ENCODE measurements around the gene GPR45. TPM values are rescaled to one million over a fixed set of nuclear protein-coding genes. Genes with fewer than 3 reads are reported as not detected.

Gene GPR45
- total RNA-seq (2021) (not detected in 2 replicates), Bru-seq, nascent RNA (not detected), BruChase-seq, experiment 1, labeled RNA remaining after a 2-hour chase (not detected), BruChase-seq, experiment 2, labeled RNA remaining after a 6-hour chase (not detected)
- long read RNA-seq, result 0 reads

DNA sequence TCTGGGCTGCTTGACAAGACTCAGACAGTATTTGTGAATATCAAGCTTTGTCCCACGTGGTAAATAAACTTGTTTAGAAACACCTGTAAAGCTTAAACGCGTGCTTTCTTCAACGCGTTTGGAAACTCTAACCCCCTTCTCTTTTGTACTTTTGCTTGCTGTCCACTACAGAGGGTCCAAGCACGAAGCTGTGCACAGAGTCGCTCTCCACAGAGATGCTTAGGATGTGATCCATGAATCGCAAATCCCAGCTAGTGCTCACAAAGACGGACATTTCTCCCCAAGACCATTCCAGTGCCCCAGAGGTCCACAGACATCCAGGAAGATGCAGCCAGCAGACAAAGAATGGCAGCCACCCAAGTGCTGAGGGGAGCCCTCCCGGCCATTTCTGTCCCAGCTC lies at the start of gene GPR45:
TSS of gene GPR45 (plus strand) at position 301 of the 400 bp plus-strand sequence. CDS start 116 bp downstream, outside the sequence.
- no TSS peak for BruUV-seq (replicated peaks)
- POLR2A ChIA-PET (ENCODE audit: low non-redundant PET), result no interaction called here
- Histone ChIP-seq H3K27me3 (replicated peaks; ENCODE audit: insufficient read depth, low read depth, low read length, poor library complexity) (no peaks in the 10 kb centered on the region), H3K9me3 (ENCODE audit: low read depth, low read length, poor library complexity, severe bottlenecking) (no peaks in the 10 kb centered on the region), H3K27ac (ENCODE audit: low read depth, low read length, poor library complexity, severe bottlenecking) (no peak within 1 kb of the TSS), H3K4me1 (ENCODE audit: insufficient read depth, low read length, poor library complexity, severe bottlenecking) (no peaks in the 10 kb centered on the region), H3K36me3 (ENCODE audit: insufficient read depth, low read length, poor library complexity, severe bottlenecking) (no peaks in the 10 kb centered on the region), H3K4me3 (ENCODE audit: low read depth, low read length, poor library complexity, severe bottlenecking) (no peak within 1 kb of the TSS)
- CTCF ChIA-PET, result no interaction called here
- TF ChIP-seq EZH2 (IDR thresholded peaks at IDR 0.05; ENCODE audit: borderline replicate concordance, low read depth, low read length, poor library complexity, severe bottlenecking) (no peak), CTCF (conservative IDR thresholded peaks at IDR 0.05; ENCODE audit: low read depth, low read length) (no peak)
- intact Hi-C loops (cut with micrococcal nuclease; ENCODE audit: unreplicated experiment), result no loop called here
- no peak for DNase-seq (ENCODE audit: low spot score)

- H3K36me3 ChIP-seq (ENCODE audit: insufficient read depth, low read length, poor library complexity, severe bottlenecking), result no peaks in the 10 kb centered on the region
- intact Hi-C loops (cut with micrococcal nuclease; ENCODE audit: unreplicated experiment), result no loop called here
- peaks cover 19% of the 10 kb centered on the region for H3K27me3 ChIP-seq (replicated peaks; ENCODE audit: insufficient read depth, low read depth, low read length, poor library complexity)
- no peak for TF ChIP-seq EZH2 (IDR thresholded peaks at IDR 0.05; ENCODE audit: borderline replicate concordance, low read depth, low read length, poor library complexity, severe bottlenecking)
- ChIA-PET POLR2A (ENCODE audit: low non-redundant PET) (no interaction called here), CTCF (no interaction called here)
- H3K4me3 ChIP-seq (ENCODE audit: low read depth, low read length, poor library complexity, severe bottlenecking), result no peak overlapping the region
- no peak for DNase-seq (ENCODE audit: low spot score)
- H3K27ac ChIP-seq (ENCODE audit: low read depth, low read length, poor library complexity, severe bottlenecking), result no peak overlapping the region
- no TSS peak for BruUV-seq (replicated peaks)
- no peaks in the 10 kb centered on the region for H3K9me3 ChIP-seq (ENCODE audit: low read depth, low read length, poor library complexity, severe bottlenecking)
- no peaks in the 10 kb centered on the region for H3K4me1 ChIP-seq (ENCODE audit: insufficient read depth, low read length, poor library complexity, severe bottlenecking)
Observed at GRCh38 chr2:105194022-105194675, 47.4 kb upstream of the GPR45 start.

DNA sequence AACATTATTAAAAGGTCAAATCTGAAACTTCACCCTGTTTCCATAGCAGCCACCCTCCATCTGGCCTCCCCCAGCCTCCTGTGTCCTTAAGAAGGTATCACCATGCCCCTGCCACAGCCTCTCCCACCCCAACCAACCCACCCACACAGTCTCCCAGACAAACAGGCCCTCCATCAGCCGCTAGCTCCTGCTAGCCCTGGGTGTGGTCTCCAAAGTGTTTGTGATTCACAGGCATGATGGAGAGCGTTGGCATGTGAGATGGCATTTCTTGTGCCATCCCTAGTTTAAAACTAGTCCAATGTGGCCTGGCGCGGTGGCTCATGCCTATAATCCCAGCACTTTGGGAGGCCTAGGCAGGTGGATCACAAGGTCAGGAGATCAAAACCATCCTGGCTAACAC lies 44.9 kb upstream of the GPR45 start:
- peaks cover 15% of the 10 kb centered on the region for H3K27me3 ChIP-seq (replicated peaks; ENCODE audit: insufficient read depth, low read depth, low read length, poor library complexity)
- no TSS peak for BruUV-seq (replicated peaks)
- H3K27ac ChIP-seq (ENCODE audit: low read depth, low read length, poor library complexity, severe bottlenecking), result no peak overlapping the region
- no peaks in the 10 kb centered on the region for H3K36me3 ChIP-seq (ENCODE audit: insufficient read depth, low read length, poor library complexity, severe bottlenecking)
- H3K4me1 ChIP-seq (ENCODE audit: insufficient read depth, low read length, poor library complexity, severe bottlenecking), result no peaks in the 10 kb centered on the region
- no peaks in the 10 kb centered on the region for H3K9me3 ChIP-seq (ENCODE audit: low read depth, low read length, poor library complexity, severe bottlenecking)
- no peak for DNase-seq (ENCODE audit: low spot score)
- ChIA-PET POLR2A (ENCODE audit: low non-redundant PET) (no interaction called here), CTCF (no interaction called here)
- intact Hi-C loops (cut with micrococcal nuclease; ENCODE audit: unreplicated experiment), result no loop called here
- no peak overlapping the region for H3K4me3 ChIP-seq (ENCODE audit: low read depth, low read length, poor library complexity, severe bottlenecking)
- no peak for TF ChIP-seq EZH2 (IDR thresholded peaks at IDR 0.05; ENCODE audit: borderline replicate concordance, low read depth, low read length, poor library complexity, severe bottlenecking)
- no peak for TF ChIP-seq CTCF (conservative IDR thresholded peaks at IDR 0.05; ENCODE audit: low read depth, low read length)
